GM13976 (cell line): Measurements from ENCODE around the gene PLCXD1.
"Not testable (repeated sequence)": the region's sequence is repeated elsewhere in the genome, so short reads cannot be mapped to it uniquely, and the experiment has no call there.

ENCODE experiments used
- DNase-seq: peaks from one replicate; pipeline ENCODE4 v3.0.0; 2012; ENCODE audit warnings: low spot score
- CTCF ChIP-seq: IDR thresholded peaks from 2 replicates; pipeline ENCODE4 v1.5.1; 2012; ENCODE audit warnings: borderline replicate concordance, mild to moderate bottlenecking; ENCODE audit not compliant: insufficient read depth; ENCODE audit errors: extremely low read depth, missing control alignments, control extremely low read depth
- in situ Hi-C: fragments of 300-500 bp; cut with MboI; formaldehyde crosslinking; loops from one replicate; pipeline ENCODE4 v1.12.0; 2022; ENCODE audit warnings: low sequenced_read_pairs, mixed read lengths, inconsistent platforms; ENCODE audit not compliant: unreplicated experiment

Gene PLCXD1

GRCh38 chrX:300334-300733 is 19.2 kb downstream of the PLCXD1 start:
- in situ Hi-C loops = no loop called here
- DNase-seq = no peak
- TF ChIP-seq CTCF = no peak

DNA sequence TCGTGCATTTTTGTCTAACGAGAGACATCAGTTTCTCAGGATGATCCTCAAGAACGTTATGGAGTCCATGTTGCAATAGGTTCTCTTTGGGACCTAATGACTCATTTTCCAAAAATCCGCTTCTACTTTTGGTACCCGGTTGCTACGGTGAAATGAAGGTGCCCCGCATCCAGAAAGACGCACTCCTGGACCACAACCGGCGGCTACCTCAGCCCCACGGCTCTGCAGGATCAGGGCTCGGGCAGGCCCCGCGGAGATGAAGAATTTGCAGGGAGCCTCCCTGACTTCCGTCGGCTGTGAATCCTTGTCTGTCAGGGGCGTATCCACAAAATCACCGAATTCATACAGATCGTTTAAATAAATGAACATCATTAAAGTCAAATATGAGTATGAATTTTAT is 21.8 kb downstream of the PLCXD1 start:
- in situ Hi-C loops = no loop called here
- DNase-seq = peak; percentile 20
- no peak for TF ChIP-seq CTCF

- DNase-seq, in situ Hi-C loops: not testable (repeated sequence)
Observed at GRCh38 chrX:305781-306613, 24.8 kb downstream of the PLCXD1 start.

- DNase-seq, in situ Hi-C loops: not testable (repeated sequence)
Observed at GRCh38 chrX:306614-307251, 25.6 kb downstream of the PLCXD1 start.

GRCh38 chrX:307261-308111 is 26.3 kb downstream of the PLCXD1 start:
- in situ Hi-C loops = no loop called here
- DNase-seq = peak; percentile 28
- no peak for TF ChIP-seq CTCF

GRCh38 chrX:308821-309520 is 27.8 kb downstream of the PLCXD1 start:
- no peak for DNase-seq
- in situ Hi-C loops = no loop called here
- TF ChIP-seq CTCF = no peak

DNA sequence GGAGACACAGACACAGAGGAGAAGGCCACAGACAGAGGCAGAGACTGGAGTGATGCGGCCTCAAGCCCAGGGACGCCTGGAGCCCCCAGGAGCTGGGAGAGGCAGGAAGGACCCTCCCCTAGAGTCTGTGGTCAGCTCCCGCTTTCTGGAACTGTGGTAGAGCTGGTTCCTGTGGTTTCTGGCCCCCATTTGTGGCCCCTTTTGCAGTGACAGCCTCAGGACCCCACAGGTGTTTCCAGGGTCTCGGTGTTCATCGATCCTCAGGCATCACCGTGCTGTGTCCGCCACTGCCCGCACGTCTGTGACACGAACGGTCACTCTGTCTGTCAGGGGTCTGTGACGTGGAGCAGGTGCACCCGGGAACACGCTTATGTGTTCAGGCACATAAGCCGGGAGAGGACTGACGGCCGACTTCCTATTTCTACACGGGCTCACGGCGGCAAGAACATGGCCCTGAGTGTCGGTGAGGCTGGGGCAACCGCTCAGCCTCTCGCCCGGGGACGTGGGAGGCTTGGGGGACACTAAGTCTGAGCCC is 29.5 kb downstream of the PLCXD1 start:
- DNase-seq = no peak
- in situ Hi-C loops = no loop called here

More for the DNA sequence above, 29.5 kb downstream of the PLCXD1 start:
- TF ChIP-seq CTCF = no peak
